GM06990 (cell line): ENCODE data around the gene CCDC174.
A peak's percentile ranks its signal among the peaks of the same experiment; 100 is the strongest.

ENCODE experiments used
- DNase-seq: peaks from one replicate; pipeline ENCODE4 v3.0.0-alpha.2; 2011; ENCODE audit not compliant: insufficient read length; ENCODE audit errors: extremely low read depth
- H3K27me3 ChIP-seq: replicated peaks from 2 replicates; pipeline ENCODE4 v1.6.0; 2011; ENCODE audit warnings: low read length; ENCODE audit not compliant: control insufficient read depth, insufficient read depth
- H3K36me3 ChIP-seq: 2 replicates; pipeline ENCODE4 v1.5.1; 2011; ENCODE audit warnings: low read length; ENCODE audit not compliant: control insufficient read depth, insufficient read depth
- H3K4me3 ChIP-seq: replicated peaks from 2 replicates; pipeline ENCODE4 v1.5.1; 2011; ENCODE audit warnings: low read depth, mild to moderate bottlenecking, control low read depth, low read length
- TF ChIP-seq, protein P1 (sequence below): IDR thresholded peaks from 2 replicates; pipeline ENCODE4 v1.5.1; 2011; ENCODE audit warnings: low read length, control low read depth, mild to moderate bottlenecking, inconsistent platforms; ENCODE audit not compliant: insufficient read depth, poor library complexity, severe bottlenecking

CCDC174 gene

GRCh38 chr3:14632442-14632930 is 19.1 kb upstream of the CCDC174 start:
- H3K4me3 ChIP-seq: no peak overlapping the region
- TF ChIP-seq, protein P1, sequence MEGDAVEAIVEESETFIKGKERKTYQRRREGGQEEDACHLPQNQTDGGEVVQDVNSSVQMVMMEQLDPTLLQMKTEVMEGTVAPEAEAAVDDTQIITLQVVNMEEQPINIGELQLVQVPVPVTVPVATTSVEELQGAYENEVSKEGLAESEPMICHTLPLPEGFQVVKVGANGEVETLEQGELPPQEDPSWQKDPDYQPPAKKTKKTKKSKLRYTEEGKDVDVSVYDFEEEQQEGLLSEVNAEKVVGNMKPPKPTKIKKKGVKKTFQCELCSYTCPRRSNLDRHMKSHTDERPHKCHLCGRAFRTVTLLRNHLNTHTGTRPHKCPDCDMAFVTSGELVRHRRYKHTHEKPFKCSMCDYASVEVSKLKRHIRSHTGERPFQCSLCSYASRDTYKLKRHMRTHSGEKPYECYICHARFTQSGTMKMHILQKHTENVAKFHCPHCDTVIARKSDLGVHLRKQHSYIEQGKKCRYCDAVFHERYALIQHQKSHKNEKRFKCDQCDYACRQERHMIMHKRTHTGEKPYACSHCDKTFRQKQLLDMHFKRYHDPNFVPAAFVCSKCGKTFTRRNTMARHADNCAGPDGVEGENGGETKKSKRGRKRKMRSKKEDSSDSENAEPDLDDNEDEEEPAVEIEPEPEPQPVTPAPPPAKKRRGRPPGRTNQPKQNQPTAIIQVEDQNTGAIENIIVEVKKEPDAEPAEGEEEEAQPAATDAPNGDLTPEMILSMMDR: no peak
- no peak for DNase-seq

DNA sequence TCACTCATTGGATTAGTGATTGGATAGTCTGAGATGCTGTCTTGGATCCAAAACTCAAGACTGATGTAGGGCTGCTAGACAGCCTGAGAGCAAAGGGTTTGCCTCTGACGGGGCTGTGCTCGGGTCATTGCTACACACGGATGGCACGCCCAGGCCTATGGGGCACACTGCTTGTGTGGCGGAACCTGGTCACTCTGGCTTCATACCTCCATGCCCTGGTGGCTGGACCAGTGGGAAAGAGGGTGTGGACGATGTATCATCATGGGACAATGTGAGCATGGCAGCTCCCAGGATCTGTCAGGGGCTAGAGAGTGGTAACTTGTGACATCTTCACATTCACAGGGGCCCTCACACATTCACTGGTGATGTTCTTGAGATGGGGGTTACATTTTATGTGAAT is 18.1 kb upstream of the CCDC174 start:
- peaks cover 2% of the 10 kb centered on the region for H3K27me3 ChIP-seq
- no peaks in the 10 kb centered on the region for H3K36me3 ChIP-seq
- TF ChIP-seq, protein P1: no peak
- no peak for DNase-seq
- H3K4me3 ChIP-seq: no peak overlapping the region

More at GRCh38 chr3:14632442-14632930, 19.1 kb upstream of the CCDC174 start:
- Histone ChIP-seq H3K36me3 (no peaks in the 10 kb centered on the region), H3K27me3 (peaks cover 2% of the 10 kb centered on the region)

GRCh38 chr3:14633819-14634424 is 17.6 kb upstream of the CCDC174 start:
- peak; percentile 25 for DNase-seq
- Histone ChIP-seq H3K27me3 (peaks cover 2% of the 10 kb centered on the region), H3K36me3 (no peaks in the 10 kb centered on the region), H3K4me3 (no peak overlapping the region)
- TF ChIP-seq, protein P1: peak; percentile 85

DNA sequence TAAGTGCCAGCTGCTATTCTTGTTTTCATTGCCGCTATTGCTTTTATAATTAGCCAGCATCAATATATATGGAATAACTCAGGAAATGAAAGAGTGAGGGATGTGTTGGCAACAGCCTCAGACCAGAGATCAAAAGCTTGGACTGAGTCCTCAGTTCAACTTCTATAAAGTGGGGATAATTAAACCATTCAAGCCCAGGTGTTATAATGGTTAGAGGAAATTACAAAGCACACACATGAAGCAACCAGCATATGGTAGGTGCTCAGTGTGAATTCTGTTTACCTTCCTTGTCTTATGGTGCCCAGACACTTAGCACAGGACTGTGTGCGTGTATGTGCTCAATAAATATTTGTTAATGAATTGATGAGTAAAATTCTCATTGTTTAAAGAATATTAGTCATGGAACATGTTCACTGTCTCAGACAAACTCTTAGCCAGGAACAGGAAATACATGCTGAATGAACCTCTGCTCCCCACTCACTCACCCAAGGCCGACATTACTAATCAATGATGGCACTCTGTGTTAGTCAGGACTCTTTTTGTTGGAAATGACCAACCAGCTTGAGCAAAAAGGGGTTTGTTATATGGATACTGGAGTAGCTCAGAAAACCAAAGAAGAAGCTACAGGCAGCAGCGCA is 16.7 kb upstream of the CCDC174 start:
- peaks cover 2% of the 10 kb centered on the region for H3K27me3 ChIP-seq
- no peak overlapping the region for H3K4me3 ChIP-seq
- H3K36me3 ChIP-seq: no peaks in the 10 kb centered on the region
- DNase-seq: no peak
- TF ChIP-seq, protein P1: no peak

- no peak overlapping the region for H3K4me3 ChIP-seq
- no peak for DNase-seq
- peaks cover 2% of the 10 kb centered on the region for H3K27me3 ChIP-seq
- TF ChIP-seq, protein P1: no peak
- H3K36me3 ChIP-seq: no peaks in the 10 kb centered on the region
Measured at GRCh38 chr3:14636496-14637087, 15.0 kb upstream of the CCDC174 start.
